K562 (cell line): ENCODE data around the gene PRUNE1. TPM values are rescaled to one million over a fixed set of nuclear protein-coding genes. Genes with fewer than 3 reads are reported as not detected.
A peak's percentile ranks its signal among the peaks of the same experiment; 100 is the strongest.

Source experiments
- ATAC-seq: fragments of 200-7000 bp; cut with Tn5 transposase; 3 replicates; pipeline ENCODE4 v1.9.1; 2020; ENCODE audit warnings: moderate library complexity
- BruUV-seq: library from RNA; stranded (reverse); fragments of 400-500 nt; replicated peaks from 2 replicates; lab custom pipeline; 2021; lab: Mats Ljungman, UMichigan
- CTCF ChIA-PET: fragments of 300-600 bp; formaldehyde crosslinking; extraction: SDS; loops from one replicate; lab custom pipeline; 2021; ENCODE audit warnings: low intra/inter-chr PET ratio; lab: Yijun Ruan, JAX
- POLR2A ChIA-PET: fragments of 300-600, 350-650 bp; sonication (Branson Sonifier 250); formaldehyde crosslinking; extraction: SDS; loops from one replicate; lab custom pipeline; 2021; ENCODE audit warnings: antibody characterized with exemption, inconsistent platforms; lab: Yijun Ruan, JAX
- DNase-seq, 4 experiments: peaks; one replicate each; pipeline versions ENCODE4 v3.0.0 to v3.0.0-alpha.2; 2011 to 2018; ENCODE audit warnings: low spot score in 3 of 4, mixed read lengths in 3 of 4; ENCODE audit errors: extremely low read depth in 1 of 4
- FAIRE-seq: peaks from 2 replicates; lab custom pipeline; 2011; peaks lifted over from hg19 to GRCh38; lab: Jason Lieb, UNC
- H2AFZ ChIP-seq: 2 replicates; pipeline ENCODE4 v1.6.0; 2011; ENCODE audit warnings: low read depth, low read length, control low read depth, inconsistent platforms
- H3K27ac ChIP-seq: fragments of 200-600 bp; 3 replicates; pipeline ENCODE4 v1.8.0; 2011; ENCODE audit warnings: low read depth, mild to moderate bottlenecking, control low read depth, inconsistent platforms, low read length, moderate library complexity, mixed read lengths; ENCODE audit errors: extremely low read depth
- H3K27me3 ChIP-seq, 2 experiments: fragments of 300-600 bp in 1 of 2; 2 replicates in 1 of 2; 3 replicates in 1 of 2; pipeline versions ENCODE4 v1.6.0 to v1.8.0; 2011; ENCODE audit warnings: inconsistent platforms in 2 of 2, low read length in 2 of 2, mild to moderate bottlenecking in 1 of 2, mixed read lengths in 1 of 2, moderate library complexity in 1 of 2; ENCODE audit not compliant: control insufficient read depth in 2 of 2, insufficient read depth in 2 of 2
- H3K36me3 ChIP-seq: fragments of 300-600 bp; 3 replicates; pipeline ENCODE4 v1.8.0; 2011; ENCODE audit warnings: mild to moderate bottlenecking, low read length, inconsistent platforms; ENCODE audit not compliant: control insufficient read depth, insufficient read depth
- H3K4me1 ChIP-seq, 2 experiments: fragments of 200-600 bp in 1 of 2; replicated peaks in 1 of 2; 2 replicates in 1 of 2; 3 replicates in 1 of 2; pipeline versions ENCODE4 v1.5.1 to v1.8.0; 2011; ENCODE audit warnings: inconsistent platforms in 2 of 2, low read length in 2 of 2, mild to moderate bottlenecking in 1 of 2, mixed read lengths in 1 of 2, moderate library complexity in 1 of 2; ENCODE audit not compliant: control insufficient read depth in 2 of 2, insufficient read depth in 2 of 2
- H3K4me2 ChIP-seq: 2 replicates; pipeline ENCODE4 v1.6.1; 2011; ENCODE audit warnings: low read length, control low read depth, inconsistent platforms, mixed read lengths; ENCODE audit not compliant: insufficient read depth
- H3K4me3 ChIP-seq: fragments of 200-600 bp; sonication (generic), shearing (Covaris generic); 2 replicates; pipeline ENCODE4 v1.5.1; 2016; ENCODE audit warnings: control low read depth, inconsistent platforms
- H3K79me2 ChIP-seq: fragments of 200-600 bp; 3 replicates; pipeline ENCODE4 v1.8.0; 2011; ENCODE audit warnings: low read length, inconsistent platforms; ENCODE audit not compliant: control insufficient read depth, insufficient read depth
- H3K9ac ChIP-seq, 2 experiments: 2 replicates each; pipeline versions ENCODE4 v1.6.0 to v1.6.1; 2011; ENCODE audit warnings: low read depth in 2 of 2, low read length in 2 of 2, control low read depth in 1 of 2, inconsistent platforms in 1 of 2, mild to moderate bottlenecking in 1 of 2, mixed read lengths in 1 of 2; ENCODE audit not compliant: insufficient read depth in 1 of 2
- H3K9me1 ChIP-seq: one replicate; pipeline ENCODE4 v1.6.0; 2011; ENCODE audit warnings: inconsistent platforms, mild to moderate bottlenecking, low read length, moderate library complexity; ENCODE audit not compliant: control insufficient read depth, insufficient read depth
- H3K9me3 ChIP-seq: replicated peaks from 2 replicates; pipeline ENCODE4 v1.5.1; 2011; ENCODE audit warnings: low read depth, low read length, inconsistent platforms; ENCODE audit not compliant: control insufficient read depth, insufficient read depth
- H4K20me1 ChIP-seq: replicated peaks from 2 replicates; pipeline ENCODE4 v1.6.1; 2011; ENCODE audit warnings: low read length, inconsistent platforms, mixed read lengths; ENCODE audit not compliant: control insufficient read depth, insufficient read depth
- LARP7 ChIP-seq: fragments of 450-650 bp; IDR thresholded peaks from 2 replicates; pipeline ENCODE4 v1.6.1; 2016
- NR3C1 ChIP-seq: sonication (generic); formaldehyde crosslinking; IDR thresholded peaks from 2 replicates; pipeline ENCODE4 v1.8.1; 2022; ENCODE audit warnings: missing genetic modification reagents
- SMAD3 ChIP-seq: fragments of 450-650 bp; formaldehyde crosslinking; conservative IDR thresholded peaks from 2 replicates; pipeline ENCODE4 v1.4.0; 2020; ENCODE audit warnings: mild to moderate bottlenecking
- ZNF668 ChIP-seq: fragments of 250-450 bp; sonication (Bioruptor Pico); IDR thresholded peaks from 2 replicates; pipeline ENCODE4 v1.8.0; 2022; ENCODE audit warnings: mild to moderate bottlenecking, inconsistent platforms
- ZNF75A ChIP-seq: fragments of 450-650 bp; formaldehyde crosslinking; IDR thresholded peaks from 2 replicates; pipeline ENCODE4 v1.4.0; 2020; ENCODE audit warnings: mild to moderate bottlenecking
- ZNF766 ChIP-seq: fragments of 200-800 bp; sonication (Bioruptor generic); conservative IDR thresholded peaks from 2 replicates; pipeline ENCODE4 v1.6.1; 2016; ENCODE audit warnings: missing genetic modification characterization, missing compliant biosample characterization
- WGBS: fragments of 100-300 bp; shearing (Covaris generic); methylation state at CpG from one replicate; pipeline ENCODE4 v1.1.6; 2016; ENCODE audit warnings: low coverage, mixed read lengths; ENCODE audit not compliant: insufficient coverage; ENCODE audit errors: missing lambda C conversion rate; 5-methylcytosine and 5-hydroxymethylcytosine counted together
- in situ Hi-C: fragments of 300-500 bp; cut with MboI; formaldehyde crosslinking; loops from 4 replicates; pipeline ENCODE4 v1.15.0; 2018; ENCODE audit warnings: inconsistent platforms, mixed read lengths
- intact Hi-C: fragments of 100-400 bp; cut with micrococcal nuclease; formaldehyde crosslinking; loops from 2 replicates; pipeline ENCODE4 v1.14.2; 2022
- polyA plus RNA-seq, 8 experiments: library from polyadenylated mRNA; depleted of rRNA in 4 of 8; stranded (reverse) in 5 of 8; unstranded in 3 of 8; fragments of >200 nt; fragmentation: Nextera tagmentation in 2 of 8; fragmentation: Illumina TruSeq in 1 of 8; extraction: Ambion mirVana in 2 of 8; extraction: Trizol in 1 of 8; gene quantifications; 2 replicates each; pipeline versions ENCODE4 v1.2.1 to v1.2.3, GENCODE V29; 2011 to 2014; ENCODE audit warnings: inconsistent platforms in 1 of 8, missing spikeins in 1 of 8
- total RNA-seq, 7 experiments: library from RNA; depleted of rRNA in 6 of 7; stranded (reverse); fragments of >200 nt in 6 of 7; fragmentation: Illumina TruSeq in 2 of 7; extraction: Trizol in 2 of 7; gene quantifications; 2 replicates each; pipeline versions ENCODE4 v1.2.1 to v1.2.3, GENCODE V29; 2011 to 2021; ENCODE audit warnings: low replicate concordance in 1 of 7
- TF ChIP-seq, protein P1 (sequence below): sonication (generic); formaldehyde crosslinking; IDR thresholded peaks from 2 replicates; pipeline ENCODE4 v1.8.1; 2023; ENCODE audit warnings: mild to moderate bottlenecking, missing genetic modification reagents
- TF ChIP-seq, protein P2 (sequence below): fragments of 450-650 bp; IDR thresholded peaks from 2 replicates; pipeline ENCODE4 v1.6.1; 2018; ENCODE audit warnings: mild to moderate bottlenecking, low read depth; ENCODE audit not compliant: partially characterized antibody

Gene PRUNE1
- total and polyA plus RNA-seq, 9 of the 15 experiments (the other 6 are each of a cell fraction or from before 2014, with no cell fraction given): 16.7 to 48.3 (median 26.2) TPM

DNA sequence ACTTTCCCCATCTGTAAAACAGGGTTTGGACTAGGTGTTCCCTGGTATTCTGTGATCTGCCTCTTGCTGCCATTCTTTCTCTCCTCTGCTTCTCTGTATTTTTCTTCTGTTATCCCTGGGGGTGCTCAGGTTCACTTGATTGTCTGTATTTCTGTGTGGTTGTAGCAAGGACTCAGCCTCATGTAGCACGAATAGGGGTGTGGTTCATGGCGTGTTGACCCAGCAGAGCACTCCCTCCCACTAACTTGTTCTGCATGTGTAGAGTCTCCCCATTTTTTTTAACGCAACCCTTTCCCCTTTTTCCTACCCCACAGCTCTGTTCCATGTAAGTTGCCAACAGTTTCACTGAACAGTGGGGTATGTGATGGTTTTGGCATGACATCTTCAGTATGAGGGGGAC is 26.9 kb downstream of the PRUNE1 start:
- Histone ChIP-seq H2AFZ (no peak overlapping the region), H3K4me1 (peaks cover 4 to 9% of the 10 kb centered on the region in 2 experiments; a peak in 2 of 5 replicates), H3K9me3 (no peaks in the 10 kb centered on the region), H3K9me1 (no peaks in the 10 kb centered on the region), H3K9ac (no peak overlapping the region), H3K79me2 (no peaks in the 10 kb centered on the region), H3K27me3 (no peaks in the 10 kb centered on the region), H3K27ac (no peak overlapping the region), H3K4me3 (no peak overlapping the region)
- ATAC-seq (peak; percentile 62), FAIRE-seq (no peak), DNase-seq (no peak)
- BruUV-seq: TSS peak; percentile 46
- intact Hi-C loops (no loop called here), in situ Hi-C loops (no loop called here)
- ChIA-PET POLR2A (interaction anchor here (1.3 kb wide), 1 partner anchor 10 kb away, joined by 3 read pairs; no protein-coding TSS in a partner anchor), CTCF (interaction anchor here (0.7 kb wide), 1 partner anchor 37 kb away, joined by 6 read pairs; no protein-coding TSS in a partner anchor)
- WGBS: 83% methylated on average over 2 of the region's 3 CpGs
- TF ChIP-seq NR3C1 (CRISPR knock-in tag): no peak
- no peak for TF ChIP-seq LARP7
- no peak for TF ChIP-seq ZNF766 (CRISPR knock-in tag)
- no peak for TF ChIP-seq SMAD3 (CRISPR knock-in tag)
- TF ChIP-seq, protein P1, sequence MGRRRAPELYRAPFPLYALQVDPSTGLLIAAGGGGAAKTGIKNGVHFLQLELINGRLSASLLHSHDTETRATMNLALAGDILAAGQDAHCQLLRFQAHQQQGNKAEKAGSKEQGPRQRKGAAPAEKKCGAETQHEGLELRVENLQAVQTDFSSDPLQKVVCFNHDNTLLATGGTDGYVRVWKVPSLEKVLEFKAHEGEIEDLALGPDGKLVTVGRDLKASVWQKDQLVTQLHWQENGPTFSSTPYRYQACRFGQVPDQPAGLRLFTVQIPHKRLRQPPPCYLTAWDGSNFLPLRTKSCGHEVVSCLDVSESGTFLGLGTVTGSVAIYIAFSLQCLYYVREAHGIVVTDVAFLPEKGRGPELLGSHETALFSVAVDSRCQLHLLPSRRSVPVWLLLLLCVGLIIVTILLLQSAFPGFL (CRISPR knock-in tag): no peak
- TF ChIP-seq ZNF75A: no peak
- TF ChIP-seq ZNF668 (CRISPR knock-in tag): no peak
- TF ChIP-seq, protein P2, sequence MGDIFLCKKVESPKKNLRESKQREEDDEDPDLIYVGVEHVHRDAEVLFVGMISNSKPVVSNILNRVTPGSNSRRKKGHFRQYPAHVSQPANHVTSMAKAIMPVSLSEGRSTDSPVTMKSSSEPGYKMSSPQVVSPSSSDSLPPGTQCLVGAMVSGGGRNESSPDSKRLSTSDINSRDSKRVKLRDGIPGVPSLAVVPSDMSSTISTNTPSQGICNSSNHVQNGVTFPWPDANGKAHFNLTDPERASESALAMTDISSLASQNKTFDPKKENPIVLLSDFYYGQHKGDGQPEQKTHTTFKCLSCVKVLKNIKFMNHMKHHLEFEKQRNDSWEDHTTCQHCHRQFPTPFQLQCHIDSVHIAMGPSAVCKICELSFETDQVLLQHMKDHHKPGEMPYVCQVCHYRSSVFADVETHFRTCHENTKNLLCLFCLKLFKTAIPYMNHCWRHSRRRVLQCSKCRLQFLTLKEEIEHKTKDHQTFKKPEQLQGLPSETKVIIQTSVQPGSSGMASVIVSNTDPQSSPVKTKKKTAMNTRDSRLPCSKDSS: no peak
- TF ChIP-seq, all 486 proteins: peak for 0
- H3K36me3 ChIP-seq: peaks cover 35% of the 10 kb centered on the region
- H4K20me1 ChIP-seq: no peaks in the 10 kb centered on the region
- no peak overlapping the region for H3K4me2 ChIP-seq
